HG02885 (cell line): ENCODE data around the gene NFAM1.

Source experiments
- ATAC-seq: cut with Tn5 transposase; IDR thresholded peaks from one replicate; pipeline ENCODE4 v1.9.1; 2021; ENCODE audit warnings: mild to moderate bottlenecking; ENCODE audit not compliant: unreplicated experiment, poor library complexity

Gene NFAM1

DNA sequence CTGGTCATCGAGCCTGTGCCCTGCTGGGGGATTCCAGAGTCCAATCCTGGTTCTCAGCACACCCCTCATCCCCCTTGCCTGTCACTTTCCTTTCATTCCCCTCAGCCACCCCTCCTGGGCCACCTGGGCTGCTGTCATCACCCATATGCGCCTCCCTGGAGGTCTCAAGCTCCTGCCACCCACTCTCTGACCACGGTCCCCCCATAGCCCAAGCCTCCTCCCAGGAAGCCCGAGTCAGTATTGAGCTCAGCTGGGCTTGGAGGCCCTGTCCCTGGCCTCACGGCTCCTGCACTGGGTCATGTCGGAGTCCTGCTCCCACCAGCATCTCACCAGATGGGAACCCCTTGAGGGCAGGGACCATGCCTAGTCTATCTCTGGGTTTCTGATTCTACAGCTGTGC, 44.6 kb downstream of the NFAM1 start:
- ATAC-seq, result no peak

DNA sequence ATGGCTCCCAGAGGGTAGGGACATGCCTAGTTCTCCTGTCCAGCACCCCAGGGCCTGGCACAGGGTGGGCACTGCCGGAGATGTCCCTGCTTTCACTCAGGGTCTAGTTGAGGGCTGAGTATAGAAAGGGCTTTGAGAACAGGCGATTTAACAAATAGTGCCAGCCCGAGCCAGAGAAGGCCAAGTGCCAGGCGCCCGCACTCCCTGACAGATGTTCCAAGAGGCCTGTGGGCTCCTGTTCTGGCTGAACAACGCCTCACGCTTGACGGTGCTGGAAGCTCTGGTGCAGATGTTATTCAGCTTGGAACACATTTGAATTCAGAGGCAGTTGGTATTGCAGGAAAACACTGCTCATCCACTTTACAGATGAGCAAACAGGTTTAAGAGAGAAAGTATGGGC, 46.5 kb downstream of the NFAM1 start:
- ATAC-seq, result no peak

DNA sequence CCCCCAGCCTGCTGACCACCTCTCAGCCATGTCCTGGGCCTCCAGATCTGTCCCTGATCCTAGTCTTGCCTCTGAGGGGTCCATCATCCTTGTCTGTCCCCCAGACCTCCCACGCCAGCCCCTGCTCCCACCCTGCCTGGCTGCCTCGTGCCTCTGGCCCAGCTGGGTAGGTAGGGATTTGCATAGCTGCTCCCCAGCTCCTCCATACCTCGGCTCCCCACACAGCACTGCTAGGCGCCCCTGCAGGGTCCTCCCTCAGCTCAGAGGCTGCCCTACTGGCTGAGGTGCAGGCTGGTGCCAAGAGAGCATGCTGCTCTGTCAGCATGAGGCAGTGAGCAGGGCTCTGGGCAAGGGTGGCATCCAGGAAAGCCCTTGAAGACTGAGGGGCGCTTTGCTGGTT, 47.7 kb downstream of the NFAM1 start:
- ATAC-seq, result no peak

DNA sequence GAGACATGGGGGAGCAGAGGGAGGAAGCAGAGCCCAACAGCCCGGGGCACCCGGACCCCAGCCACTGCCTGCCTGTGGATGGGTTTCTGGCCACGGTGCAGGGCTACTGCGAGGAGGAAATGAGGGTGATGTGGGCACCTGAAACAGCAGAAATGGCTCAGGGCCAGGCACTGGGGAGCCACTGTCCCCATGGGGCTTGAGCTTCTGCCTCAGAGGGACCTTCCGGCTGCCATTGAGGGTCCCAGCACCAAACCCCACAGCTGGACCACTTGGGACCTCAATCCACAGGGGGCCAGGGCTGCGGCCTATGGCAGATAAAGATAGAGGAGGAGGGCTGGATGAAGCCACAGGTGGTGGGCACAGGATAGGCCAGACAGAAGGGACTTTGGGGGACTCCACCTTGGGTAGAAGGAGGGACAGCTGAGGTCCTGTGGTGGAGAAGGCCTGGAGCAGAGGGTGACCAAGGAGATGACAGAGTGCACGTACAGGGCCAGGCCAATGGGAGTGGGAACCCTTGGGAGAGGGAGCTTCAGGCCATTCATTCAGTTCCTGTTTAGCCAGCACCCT, 48.3 kb downstream of the NFAM1 start:
- no peak for ATAC-seq

DNA sequence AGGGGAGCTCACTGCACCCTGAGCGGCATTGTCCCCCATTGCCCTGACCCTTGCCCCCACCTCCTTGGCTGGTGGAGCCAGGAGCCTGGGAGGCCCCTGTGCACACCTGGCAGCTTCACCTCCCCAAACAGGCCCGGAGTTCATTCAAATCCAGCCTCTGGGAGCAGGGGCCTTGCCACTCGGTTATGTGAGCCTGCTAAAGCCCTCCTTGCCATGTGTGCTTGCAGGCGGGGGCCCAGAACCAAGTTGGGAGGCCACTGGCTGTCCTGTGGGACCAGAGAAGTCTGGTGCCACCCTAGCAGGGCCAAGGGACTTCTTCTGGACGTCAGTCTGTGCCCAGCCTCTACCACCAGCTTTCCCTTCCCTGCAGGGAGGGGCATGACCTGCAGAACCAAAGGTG, 48.9 kb downstream of the NFAM1 start:
- no peak for ATAC-seq

DNA sequence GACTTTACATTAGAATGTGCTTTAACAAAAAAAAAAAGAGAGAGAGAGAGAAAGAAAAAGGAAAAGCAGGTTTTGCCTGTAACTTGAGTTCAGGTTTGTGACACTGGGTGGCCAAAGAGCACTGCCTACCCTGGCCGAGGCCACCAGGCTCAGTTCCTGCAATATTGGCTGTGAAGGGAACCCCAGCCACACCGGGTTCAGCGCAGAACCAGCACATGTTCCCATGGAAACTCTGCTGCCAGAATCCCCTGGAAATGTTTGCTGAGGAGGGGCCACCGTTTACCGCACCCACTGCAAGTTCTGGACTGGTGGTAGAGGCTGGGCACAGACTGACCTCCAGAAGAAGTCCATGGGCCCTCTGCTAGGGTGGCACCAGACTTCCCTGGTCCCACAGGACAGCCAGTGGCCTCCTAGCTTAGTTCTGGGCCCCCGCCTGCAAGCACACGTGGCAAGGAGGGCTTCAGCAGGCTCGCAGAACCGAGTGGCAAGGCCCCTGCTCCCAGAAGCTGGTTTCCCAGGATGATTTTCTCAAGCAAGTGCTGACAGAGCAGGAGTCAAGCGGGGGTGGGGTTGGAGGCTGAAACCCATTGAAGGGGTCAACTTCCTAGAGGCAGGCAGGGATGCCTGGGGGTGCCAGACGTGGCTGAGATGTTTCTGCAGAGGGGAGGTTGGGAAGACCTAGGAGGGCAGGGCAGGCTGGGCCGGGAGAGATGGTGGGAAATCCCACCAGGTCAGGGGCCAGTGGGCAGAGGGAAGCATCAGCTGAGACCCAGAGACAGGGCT, 51.2 kb downstream of the NFAM1 start:
- no peak for ATAC-seq

DNA sequence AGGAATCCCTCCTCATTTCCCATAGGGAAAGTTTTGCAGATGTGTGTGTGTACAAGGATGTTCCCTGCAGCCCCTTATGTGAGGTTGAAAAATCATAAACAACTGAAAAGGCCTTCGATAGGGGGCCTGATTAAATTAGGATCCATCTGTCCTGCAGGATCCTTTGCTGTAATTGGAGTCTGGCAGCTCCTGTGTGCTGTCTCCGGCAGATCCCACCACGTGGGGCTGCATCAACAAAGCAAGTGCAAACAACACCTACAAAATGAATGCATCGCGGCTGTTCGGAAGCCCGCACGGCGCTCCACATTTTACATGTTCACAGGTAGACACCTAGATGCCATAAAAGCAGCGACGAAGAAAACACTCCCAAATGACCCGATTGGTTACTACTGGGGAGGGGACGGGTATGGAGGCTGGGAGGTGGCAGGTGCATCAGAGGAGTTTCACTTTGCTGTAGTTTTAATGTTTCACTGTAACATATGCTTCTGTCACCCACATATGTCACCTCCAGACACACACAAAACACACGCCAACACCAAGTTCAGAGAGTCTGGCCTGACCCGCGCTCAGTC, 52.2 kb downstream of the NFAM1 start:
- no peak for ATAC-seq

DNA sequence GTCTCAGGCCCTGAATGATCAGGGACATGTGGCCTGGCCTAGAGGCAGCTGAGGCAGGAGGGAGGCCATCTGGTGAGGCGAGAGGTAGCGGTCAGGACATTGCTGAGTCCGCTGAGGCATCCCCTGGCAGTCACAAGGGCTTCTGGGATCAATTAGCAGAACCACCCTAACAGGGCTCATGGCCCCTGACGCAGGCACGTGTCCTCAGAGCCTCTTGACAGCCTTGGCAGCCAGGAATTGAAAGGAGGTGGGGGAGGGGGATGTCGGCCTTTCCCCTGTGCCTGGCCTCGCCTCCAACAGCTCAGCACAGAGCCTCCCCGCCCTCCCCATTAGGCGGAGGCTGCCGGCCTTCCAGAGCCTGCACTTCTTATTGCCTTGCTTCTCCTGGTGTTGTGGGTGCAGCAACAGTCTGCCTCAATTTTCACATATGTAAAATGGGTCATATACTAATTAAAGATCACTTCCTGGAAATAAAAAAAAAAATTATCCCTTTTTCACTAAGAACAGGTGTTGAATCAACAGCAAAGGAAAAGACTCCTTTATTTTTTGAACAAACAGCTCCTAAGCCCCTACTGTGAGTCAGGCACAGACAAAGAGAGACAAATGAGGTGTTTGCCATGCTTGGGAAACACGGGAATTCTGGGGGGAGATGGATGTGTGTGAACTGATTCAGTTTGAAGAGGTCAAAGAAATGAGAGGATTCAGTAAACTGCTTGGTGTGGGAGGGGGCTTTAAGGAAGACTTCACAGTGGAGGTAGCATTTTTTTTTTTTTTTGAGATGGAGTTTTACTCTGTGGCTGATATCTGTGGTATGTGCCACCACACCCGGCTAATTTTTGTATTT, 55.3 kb downstream of the NFAM1 start:
- no peak for ATAC-seq

DNA sequence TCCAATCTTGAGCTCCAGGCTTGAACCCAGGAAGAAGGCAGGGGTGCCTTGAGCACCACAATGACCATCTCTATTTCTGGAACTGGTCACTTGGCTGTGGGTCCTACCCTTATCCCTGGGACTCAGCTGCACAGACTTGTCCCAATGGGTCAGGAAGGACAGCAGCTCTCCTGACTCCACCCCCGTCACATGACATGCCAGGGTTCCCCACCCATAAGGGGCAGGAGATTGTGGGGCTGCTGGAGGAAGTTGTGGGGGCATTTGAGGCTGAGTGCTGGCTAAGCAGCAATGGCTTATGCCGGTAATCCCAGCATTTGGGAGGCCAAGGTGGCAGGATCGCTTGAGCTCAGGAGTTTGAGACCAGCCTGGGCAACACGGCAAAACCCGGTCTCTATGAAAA, 56.2 kb downstream of the NFAM1 start:
- no peak for ATAC-seq

DNA sequence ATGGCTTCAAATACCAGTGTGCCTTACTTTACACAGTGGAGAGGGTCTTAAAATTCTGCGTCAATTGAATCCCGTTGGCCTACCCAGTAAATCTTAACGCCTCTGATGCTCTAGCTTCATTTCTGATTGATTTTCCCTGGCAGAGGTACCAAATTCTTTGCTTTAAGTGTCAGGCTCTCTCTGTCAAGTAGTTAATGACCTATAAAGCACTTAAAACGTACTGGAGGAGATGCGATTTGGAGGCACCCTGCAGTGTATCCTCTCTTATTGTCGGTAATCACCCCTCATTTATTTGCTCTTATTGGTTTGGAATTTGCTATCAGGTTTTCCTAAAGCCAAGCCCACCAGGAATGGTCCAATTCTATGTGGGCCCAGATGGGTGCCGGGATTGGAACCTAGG, 59.2 kb downstream of the NFAM1 start:
- ATAC-seq, result no peak

DNA sequence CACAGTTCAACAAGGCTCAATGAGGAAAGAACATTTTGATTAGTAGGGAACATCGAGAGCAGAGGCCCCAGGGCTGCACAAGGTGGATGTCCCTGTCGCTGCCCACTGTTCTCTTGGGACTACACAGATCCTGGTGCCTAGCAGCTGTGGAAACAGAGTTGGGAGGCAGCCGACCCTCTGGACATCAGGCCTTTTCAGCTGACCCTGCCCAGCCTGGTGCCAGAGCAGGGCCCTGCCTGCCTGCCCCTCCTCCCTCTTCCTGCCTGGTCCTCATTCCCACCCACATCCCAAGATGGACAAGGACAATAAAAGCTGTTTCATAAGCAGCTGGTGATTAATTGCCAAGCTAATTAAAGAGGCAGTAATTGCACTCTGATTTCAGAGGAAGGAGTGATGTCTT, 60.7 kb downstream of the NFAM1 start:
- ATAC-seq, result no peak

DNA sequence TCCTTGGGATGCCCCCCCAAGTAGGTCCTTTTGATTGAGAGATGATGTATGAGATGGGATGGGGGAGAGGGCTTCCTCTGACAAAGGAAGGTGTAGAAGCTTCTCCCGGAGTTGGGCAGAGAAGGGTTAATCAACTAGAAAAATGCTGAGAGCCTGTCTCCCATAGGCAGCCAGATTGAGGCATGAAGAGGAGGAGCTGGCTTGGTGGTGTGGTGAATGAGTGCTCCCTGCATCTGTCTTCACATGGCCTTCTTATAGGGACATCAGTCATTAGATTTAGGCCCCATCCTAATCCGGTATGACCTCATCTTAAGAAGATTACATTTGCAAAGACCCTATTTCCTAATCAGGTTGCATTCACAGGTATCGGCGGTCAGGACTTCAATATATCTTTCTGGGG, 61.1 kb downstream of the NFAM1 start:
- ATAC-seq, result no peak

DNA sequence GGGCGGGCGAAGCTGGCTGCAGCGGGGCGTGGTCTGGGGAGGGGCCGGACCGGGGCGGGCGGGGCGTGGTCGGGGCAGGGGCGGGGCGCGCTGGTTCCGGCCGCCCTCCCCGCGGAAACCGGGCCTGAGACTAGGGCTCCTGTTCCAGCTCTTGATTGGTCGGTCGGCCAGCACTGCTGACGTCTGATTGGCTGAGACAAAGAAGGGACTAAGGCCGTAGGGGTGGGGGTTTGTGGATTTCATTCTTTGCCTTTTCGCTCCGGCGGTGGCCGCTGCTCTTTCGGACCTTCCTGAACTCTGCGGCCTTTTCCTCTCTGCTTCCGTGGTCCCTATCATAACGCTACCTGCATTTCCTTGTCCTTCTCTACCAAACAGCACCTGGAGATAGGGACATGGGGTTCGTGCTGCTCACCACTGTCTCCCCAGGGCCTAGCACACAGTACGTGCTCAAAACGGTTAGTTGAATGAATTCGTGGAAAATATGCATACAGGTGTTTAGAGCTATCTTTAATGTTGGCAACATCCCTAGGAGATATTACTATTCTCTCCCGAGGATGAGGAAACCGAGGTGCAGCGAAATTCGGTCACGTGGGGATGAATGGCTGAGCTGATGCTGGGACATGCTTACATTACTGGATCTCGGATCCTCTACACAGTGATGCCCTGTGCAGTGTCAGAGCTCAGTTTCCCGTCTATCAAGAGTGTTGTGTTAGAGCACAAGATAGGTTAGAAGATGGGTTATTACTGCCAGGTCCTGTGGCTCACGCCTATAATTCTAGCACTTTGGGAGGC, 62.8 kb downstream of the NFAM1 start:
- ATAC-seq, result peak; percentile 98

DNA sequence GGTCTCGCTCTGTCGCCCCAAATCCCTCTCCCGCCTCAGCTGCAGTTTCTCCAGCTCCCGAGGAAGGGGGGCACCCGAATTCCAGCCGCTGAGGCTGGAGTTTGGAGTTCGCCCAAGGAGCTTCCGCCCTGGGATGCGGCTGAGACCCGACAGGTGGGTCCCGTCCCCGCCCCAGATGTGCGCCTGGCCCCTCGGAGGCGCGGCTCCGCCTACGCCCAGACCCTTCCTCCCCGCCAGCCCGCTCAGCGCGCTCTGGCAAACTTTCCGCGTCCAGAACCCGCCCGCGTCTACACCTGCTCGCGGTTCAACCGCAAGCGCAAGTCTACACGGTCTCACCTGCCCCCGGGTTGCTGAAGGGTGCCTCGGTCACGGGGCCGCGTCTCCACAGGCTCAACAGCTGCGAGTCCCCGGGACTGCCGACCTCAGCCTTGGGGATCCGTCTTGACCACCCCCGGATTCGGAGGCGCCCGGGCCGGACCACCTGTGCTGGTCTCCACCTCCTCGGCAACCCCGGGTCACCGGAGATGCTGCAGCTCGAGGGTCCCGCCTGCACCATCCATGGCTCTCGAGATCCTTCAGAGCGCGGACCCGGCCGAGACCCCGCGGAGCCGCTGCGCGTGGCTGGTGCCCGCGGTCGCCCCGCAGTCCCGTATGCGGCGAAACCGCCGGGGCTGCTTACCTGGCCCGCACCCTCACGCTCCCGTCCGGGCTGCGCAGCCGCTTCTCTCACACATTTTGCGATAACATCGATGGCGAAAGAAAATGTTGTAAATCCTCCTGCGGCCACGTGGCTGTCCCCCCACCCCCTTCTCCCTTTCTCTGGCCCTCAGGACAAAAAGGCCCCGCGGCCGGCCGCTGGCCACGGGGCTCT, 63.6 kb downstream of the NFAM1 start:
- peak; percentile 24 for ATAC-seq

DNA sequence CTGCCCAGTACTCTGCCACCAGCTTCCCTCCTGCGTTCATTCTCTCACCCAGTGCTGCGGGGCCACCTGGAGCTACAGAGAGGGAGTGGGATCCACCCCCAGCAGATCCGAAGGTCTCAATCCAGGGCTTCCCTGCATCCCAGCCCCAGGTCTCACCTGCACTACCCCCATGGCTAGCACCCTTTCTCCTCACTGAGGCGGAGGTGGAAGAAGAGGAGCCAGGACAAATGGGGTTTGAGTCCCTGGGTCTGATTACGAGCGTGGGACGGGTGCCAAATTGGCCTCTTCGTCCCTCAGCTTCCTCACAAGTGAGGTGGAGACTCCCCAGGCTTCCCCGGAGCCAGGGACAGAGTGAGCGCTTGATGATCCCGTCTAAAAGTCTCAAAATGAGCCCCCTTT, 64.2 kb downstream of the NFAM1 start:
- ATAC-seq, result no peak

DNA sequence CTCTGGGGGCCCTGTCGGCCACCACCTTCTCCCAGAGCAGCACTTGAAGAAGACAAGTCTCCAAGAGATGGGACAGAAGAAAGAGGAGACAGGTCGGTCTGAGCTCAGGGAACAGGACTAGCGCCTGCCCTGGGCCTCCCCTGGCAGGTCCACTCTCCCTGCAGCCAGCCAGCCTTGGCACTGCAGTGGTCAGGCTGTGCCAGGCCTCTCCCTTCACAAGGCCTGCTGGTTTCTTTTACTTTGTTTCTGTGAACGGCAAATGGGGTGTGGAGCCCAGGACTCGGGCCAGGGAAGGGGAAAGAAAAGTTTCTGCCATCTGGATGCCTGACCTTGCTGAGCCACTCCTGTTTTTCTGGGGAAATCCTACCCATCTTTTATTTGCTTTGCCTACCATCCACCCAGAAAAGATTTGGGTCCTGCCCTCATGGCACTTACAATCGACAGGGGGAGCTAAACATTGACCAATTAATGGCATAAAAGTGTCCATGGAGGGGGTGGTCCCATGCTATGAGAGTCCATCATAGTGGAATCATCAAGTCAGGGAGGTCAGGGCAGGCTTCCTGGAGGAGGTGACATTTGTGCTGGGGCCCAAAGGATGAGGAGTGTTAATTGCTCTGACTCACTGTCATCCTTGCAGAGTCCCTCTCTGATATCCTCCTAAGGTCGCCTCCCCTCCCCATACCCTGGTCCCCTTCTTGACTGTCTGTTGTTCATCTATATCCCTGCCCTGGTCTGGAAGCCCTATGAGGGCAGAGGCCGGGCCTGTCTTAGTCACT, 65.2 kb downstream of the NFAM1 start:
- no peak for ATAC-seq

DNA sequence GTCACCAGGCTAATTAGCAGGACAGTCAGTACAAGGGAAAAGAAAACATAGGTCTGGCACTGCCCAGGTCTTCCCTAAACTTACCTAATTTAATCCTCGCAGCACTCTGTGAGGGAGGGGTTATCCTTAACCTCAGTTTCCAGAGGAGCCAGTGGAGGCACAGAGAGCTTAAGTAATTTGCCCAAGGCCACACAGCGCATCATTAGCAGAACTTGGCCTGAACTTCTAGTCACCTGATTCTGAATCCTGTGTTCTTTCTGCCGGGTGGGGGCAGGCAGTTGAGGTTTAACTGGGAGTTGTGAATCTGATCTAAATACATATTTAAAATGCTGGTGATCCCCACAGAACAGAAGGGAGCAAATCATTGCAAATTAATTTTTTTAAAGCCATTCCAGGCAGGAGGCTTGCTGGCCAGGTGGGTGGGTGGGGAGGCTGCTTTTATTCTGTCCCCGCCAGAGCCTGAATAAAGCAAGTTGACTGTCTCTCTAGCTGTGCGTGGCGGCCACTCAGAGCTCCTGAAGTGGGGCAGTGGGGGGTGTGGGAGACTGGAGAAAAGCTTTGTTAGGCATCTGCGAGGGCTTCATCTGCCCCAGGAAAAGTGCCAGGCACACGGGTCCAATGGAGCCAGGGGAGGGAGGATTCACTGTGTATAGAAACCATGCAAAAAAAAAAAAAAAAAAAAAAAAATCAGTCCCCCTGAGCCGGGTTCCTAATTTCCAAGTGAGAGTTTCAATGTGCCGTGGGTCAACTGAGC, 66.1 kb downstream of the NFAM1 start:
- ATAC-seq, result no peak
